Activated CD8-positive, alpha-beta T cell treated with anti-CD3 and anti-CD28 coated beads for 36 hours (primary cell): Measurements from ENCODE around the gene DNAH1. TPM values are rescaled to one million over a fixed set of nuclear protein-coding genes. Genes with fewer than 3 reads are reported as not detected.

ENCODE experiments used
- ATAC-seq: fragments of 200-7000 bp; cut with Tn5 transposase; one replicate; pipeline ENCODE4 v1.10.0; 2021; ENCODE audit warnings: mild to moderate bottlenecking, moderate library complexity
- CTCF ChIA-PET: fragments of 350-600 bp; sonication (Branson Sonifier 250); formaldehyde crosslinking; loops from one replicate; lab custom pipeline; 2021; ENCODE audit warnings: antibody characterized with exemption; lab: Charles Lee
- POLR2A ChIA-PET: fragments of 350-600 bp; sonication (Branson Sonifier 250); formaldehyde crosslinking; loops from one replicate; lab custom pipeline; 2021; ENCODE audit warnings: antibody characterized with exemption; lab: Charles Lee
- DNase-seq: peaks from one replicate; pipeline ENCODE4 v3.0.0-alpha.2; 2020
- H3K27ac Mint-ChIP-seq: one replicate; pipeline ENCODE4 v1.8.0; 2021; ENCODE audit warnings: mild to moderate bottlenecking, mixed read lengths
- H3K27me3 Mint-ChIP-seq: one replicate; pipeline ENCODE4 v1.8.0; 2021; ENCODE audit warnings: mixed read lengths
- H3K36me3 Mint-ChIP-seq: one replicate; pipeline ENCODE4 v1.8.0; 2021; ENCODE audit warnings: low read depth, mixed read lengths
- H3K4me1 Mint-ChIP-seq: one replicate; pipeline ENCODE4 v1.8.0; 2021; ENCODE audit warnings: low read depth, mixed read lengths
- H3K4me3 Mint-ChIP-seq: one replicate; pipeline ENCODE4 v1.8.0; 2021; ENCODE audit warnings: mild to moderate bottlenecking, moderate library complexity, mixed read lengths
- H3K9me3 Mint-ChIP-seq: one replicate; pipeline ENCODE4 v1.8.0; 2021; ENCODE audit warnings: mixed read lengths
- CTCF ChIP-seq: fragments of 200-600 bp; IDR thresholded peaks from one replicate; pipeline ENCODE4 v1.8.0; 2022; ENCODE audit warnings: antibody characterized with exemption, mild to moderate bottlenecking
- intact Hi-C: fragments of 100-400 bp; cut with micrococcal nuclease; formaldehyde crosslinking; loops from one replicate; pipeline ENCODE4 v1.10.0; 2022
- total RNA-seq, 2 experiments: library from RNA; stranded (reverse); gene quantifications; one replicate each; pipeline ENCODE4 v1.2.3, GENCODE V29; 2021

DNAH1 gene
- total RNA-seq, 2 experiments from 2014 or later, result 9.2 to 10.2 TPM

- H3K27me3 Mint-ChIP-seq, result no peaks in the 10 kb centered on the region
- no peak for TF ChIP-seq CTCF
- no peaks in the 10 kb centered on the region for H3K36me3 Mint-ChIP-seq
- no peaks in the 10 kb centered on the region for H3K9me3 Mint-ChIP-seq
- no peak overlapping the region for H3K4me3 Mint-ChIP-seq
- ChIA-PET CTCF (interaction anchor here (0.9 to 2.7 kb wide), 8 partner anchors 10 to 198 kb away, joined by 3 to 14 read pairs (median 3); no protein-coding TSS in a partner anchor), POLR2A (interaction anchor here (0.5 to 1.2 kb wide), 2 partner anchors 11 to 17 kb away, joined by 3 to 6 read pairs; no protein-coding TSS in a partner anchor)
- no peak overlapping the region for H3K27ac Mint-ChIP-seq
- DNase-seq (no peak), ATAC-seq (no peak)
- intact Hi-C loops, result no loop called here
- H3K4me1 Mint-ChIP-seq, result no peaks in the 10 kb centered on the region
Observed at GRCh38 chr3:52384019-52384761, 68.1 kb downstream of the DNAH1 start.

GRCh38 chr3:52385157-52385556 is 69.0 kb downstream of the DNAH1 start:
- no peak overlapping the region for H3K27ac Mint-ChIP-seq
- H3K27me3 Mint-ChIP-seq, result no peaks in the 10 kb centered on the region
- intact Hi-C loops, result no loop called here
- POLR2A ChIA-PET, result interaction anchor here (0.5 to 1.3 kb wide), 3 partner anchors 11 to 16 kb away, joined by 3 to 6 read pairs (median 3); no protein-coding TSS in a partner anchor
- H3K4me3 Mint-ChIP-seq, result no peak overlapping the region
- H3K9me3 Mint-ChIP-seq, result no peaks in the 10 kb centered on the region
- peak; percentile 81 for ATAC-seq
- no peak for TF ChIP-seq CTCF
- H3K4me1 Mint-ChIP-seq, result no peaks in the 10 kb centered on the region
- DNase-seq, result peak; percentile 59
- CTCF ChIA-PET, result interaction anchor here (0.8 to 2.7 kb wide), 13 partner anchors 11 to 199 kb away, joined by 3 to 14 read pairs (median 3); no protein-coding TSS in a partner anchor
- no peaks in the 10 kb centered on the region for H3K36me3 Mint-ChIP-seq

GRCh38 chr3:52387481-52387880 is 71.4 kb downstream of the DNAH1 start:
- H3K27me3 Mint-ChIP-seq, result no peaks in the 10 kb centered on the region
- ATAC-seq (no peak), DNase-seq (no peak)
- POLR2A ChIA-PET, result interaction anchor here (1.6 to 2.0 kb wide), 2 partner anchors 17 to 19 kb away, joined by 4 to 5 read pairs; no protein-coding TSS in a partner anchor
- H3K27ac Mint-ChIP-seq, result no peak overlapping the region
- CTCF ChIA-PET, result interaction anchor here (0.9 to 1.3 kb wide), 2 partner anchors 15 to 48 kb away, joined by 3 to 4 read pairs; no protein-coding TSS in a partner anchor
- H3K9me3 Mint-ChIP-seq, result no peaks in the 10 kb centered on the region
- peaks cover 3% of the 10 kb centered on the region for H3K36me3 Mint-ChIP-seq
- no peaks in the 10 kb centered on the region for H3K4me1 Mint-ChIP-seq
- TF ChIP-seq CTCF, result no peak
- no peak overlapping the region for H3K4me3 Mint-ChIP-seq
- intact Hi-C loops, result no loop called here

- Mint-ChIP-seq H3K9me3 (no peaks in the 10 kb centered on the region), H3K4me1 (no peaks in the 10 kb centered on the region), H3K27me3 (no peaks in the 10 kb centered on the region), H3K27ac (no peak overlapping the region), H3K4me3 (no peak overlapping the region), H3K36me3 (peaks cover 7% of the 10 kb centered on the region)
- intact Hi-C loops, result no loop called here
- no peak for DNase-seq
- CTCF ChIA-PET, result interaction anchor here (1.0 to 1.2 kb wide), 2 partner anchors 24 to 58 kb away, joined by 3 read pairs; no protein-coding TSS in a partner anchor
- POLR2A ChIA-PET, result interaction anchor here (1.6 to 2.0 kb wide), 2 partner anchors 18 kb away, joined by 4 to 5 read pairs; no protein-coding TSS in a partner anchor
- ATAC-seq, result no peak
- peak; percentile 17 for TF ChIP-seq CTCF
Observed at GRCh38 chr3:52388348-52388821, 72.3 kb downstream of the DNAH1 start.
